GM18502 (cell line): ENCODE data around the gene PTPRR.

Experiments used
- ATAC-seq: cut with Tn5 transposase; IDR thresholded peaks from one replicate; pipeline ENCODE4 v1.9.1; 2021; ENCODE audit warnings: mild to moderate bottlenecking; ENCODE audit not compliant: unreplicated experiment, poor library complexity

The PTPRR gene

GRCh38 chr12:70919176-70919575 lies 1.4 kb downstream of the PTPRR start:
- no peak for ATAC-seq

DNA sequence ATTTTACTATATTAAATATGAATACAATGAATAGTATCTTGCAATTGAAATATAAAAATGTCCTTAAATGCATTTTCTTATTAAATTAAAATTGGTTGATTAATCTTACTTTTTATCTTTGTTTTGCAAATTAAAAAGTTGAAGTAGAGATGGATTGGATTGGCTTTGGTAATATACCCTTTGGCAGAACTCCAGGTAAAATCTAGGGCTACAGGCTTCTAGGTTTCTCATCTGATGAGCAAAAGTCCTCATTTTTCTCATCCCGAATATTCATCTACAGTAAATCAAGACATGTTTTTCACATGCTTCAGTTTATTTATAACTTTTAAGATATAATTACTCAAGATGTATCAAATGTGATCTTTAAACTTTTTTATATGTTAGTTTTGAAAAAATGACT lies 2.2 kb downstream of the PTPRR start:
- no peak for ATAC-seq

DNA sequence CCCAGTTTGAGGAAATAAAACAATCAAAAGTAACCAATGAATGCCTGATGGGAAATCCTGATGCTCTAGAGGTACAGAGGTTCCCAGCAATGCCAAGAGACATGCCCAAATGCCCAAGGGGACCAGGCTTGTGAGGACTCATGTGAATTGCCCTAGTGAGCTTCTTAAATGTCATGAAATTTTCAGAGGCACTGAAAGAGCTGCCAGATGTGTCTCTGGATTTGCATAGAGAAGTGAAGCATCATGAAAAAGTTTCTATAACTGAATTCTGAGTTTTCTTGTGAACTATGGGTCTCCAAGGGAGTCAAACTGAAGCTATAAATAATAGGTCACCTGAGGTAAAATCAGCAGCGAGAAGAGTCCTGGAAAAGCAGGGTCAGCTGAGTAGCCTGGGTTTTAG lies 9.9 kb downstream of the PTPRR start:
- ATAC-seq: no peak

DNA sequence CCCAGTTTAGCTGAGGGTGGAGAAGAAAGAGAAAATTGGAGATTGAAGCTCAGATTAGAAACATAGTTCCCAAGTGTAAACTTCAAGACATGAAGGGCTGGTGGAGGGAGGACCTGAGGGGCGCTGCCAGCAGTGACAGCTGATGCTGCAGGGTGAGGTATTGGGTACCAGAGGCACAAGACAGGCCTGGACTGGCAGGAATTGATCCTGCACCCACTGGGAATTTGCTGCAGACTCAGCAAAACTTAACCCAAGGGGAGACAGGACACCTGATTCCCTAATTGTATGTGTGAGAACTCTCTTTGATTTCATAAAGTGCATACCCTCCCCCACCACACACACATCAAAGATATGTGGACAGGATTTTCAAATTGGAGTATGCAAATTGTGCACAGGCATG lies 11.6 kb downstream of the PTPRR start:
- ATAC-seq: no peak

DNA sequence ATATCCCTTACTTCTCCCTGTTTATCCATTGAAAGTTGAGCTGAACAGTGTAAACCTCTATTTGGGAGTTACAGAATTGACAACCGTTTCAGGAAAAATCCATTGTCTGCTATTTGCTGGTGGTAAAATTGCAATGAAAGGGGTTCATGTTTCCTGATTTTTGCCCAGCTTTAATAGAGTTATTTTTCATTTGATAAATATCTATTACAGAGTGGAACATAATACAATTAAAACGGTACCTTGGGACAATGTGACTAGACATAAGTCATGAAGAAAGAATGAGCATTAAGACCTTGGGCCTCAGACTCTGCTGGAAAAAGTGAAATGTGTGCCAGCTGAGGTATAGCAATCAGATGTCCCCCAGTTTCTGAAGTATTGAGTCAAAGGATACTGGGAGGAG lies 13.1 kb downstream of the PTPRR start:
- ATAC-seq: no peak

DNA sequence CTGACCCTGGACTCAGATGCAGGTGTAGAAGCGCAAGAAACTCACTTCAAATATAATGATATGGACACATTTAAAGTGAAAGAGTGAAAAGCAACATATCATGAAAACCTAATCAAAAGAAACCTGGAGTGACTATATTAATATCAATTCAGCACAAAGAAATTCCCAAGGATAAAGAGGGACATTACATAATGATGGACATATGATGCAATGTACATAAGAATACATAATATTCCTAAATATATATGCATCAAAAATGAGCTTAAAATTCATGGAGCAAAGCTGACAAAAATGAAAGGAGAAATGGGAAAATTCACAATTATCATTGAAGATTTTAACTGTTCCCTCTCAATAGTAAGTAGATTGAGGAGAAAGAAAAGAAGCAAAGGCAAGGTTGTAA lies 24.6 kb downstream of the PTPRR start:
- ATAC-seq: no peak

DNA sequence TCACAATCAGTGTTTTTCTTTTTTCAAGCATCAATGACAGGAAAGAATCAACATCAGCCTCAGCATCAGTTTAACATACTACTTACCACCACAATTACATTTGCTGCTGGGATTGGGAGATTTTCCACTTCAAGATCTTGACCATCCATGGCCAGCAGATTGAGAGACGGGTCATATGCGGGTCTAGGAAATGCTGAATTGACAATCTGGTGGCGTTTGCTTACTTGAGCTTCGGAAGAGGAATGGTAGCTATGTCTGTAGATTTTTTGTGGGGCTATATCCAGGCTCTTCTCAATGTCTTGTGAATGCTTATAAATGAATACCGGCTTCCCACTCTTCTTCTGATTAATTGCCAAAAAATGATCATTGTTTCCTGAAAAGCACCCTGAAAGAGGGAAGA lies 27.9 kb downstream of the PTPRR start:
- ATAC-seq: no peak

DNA sequence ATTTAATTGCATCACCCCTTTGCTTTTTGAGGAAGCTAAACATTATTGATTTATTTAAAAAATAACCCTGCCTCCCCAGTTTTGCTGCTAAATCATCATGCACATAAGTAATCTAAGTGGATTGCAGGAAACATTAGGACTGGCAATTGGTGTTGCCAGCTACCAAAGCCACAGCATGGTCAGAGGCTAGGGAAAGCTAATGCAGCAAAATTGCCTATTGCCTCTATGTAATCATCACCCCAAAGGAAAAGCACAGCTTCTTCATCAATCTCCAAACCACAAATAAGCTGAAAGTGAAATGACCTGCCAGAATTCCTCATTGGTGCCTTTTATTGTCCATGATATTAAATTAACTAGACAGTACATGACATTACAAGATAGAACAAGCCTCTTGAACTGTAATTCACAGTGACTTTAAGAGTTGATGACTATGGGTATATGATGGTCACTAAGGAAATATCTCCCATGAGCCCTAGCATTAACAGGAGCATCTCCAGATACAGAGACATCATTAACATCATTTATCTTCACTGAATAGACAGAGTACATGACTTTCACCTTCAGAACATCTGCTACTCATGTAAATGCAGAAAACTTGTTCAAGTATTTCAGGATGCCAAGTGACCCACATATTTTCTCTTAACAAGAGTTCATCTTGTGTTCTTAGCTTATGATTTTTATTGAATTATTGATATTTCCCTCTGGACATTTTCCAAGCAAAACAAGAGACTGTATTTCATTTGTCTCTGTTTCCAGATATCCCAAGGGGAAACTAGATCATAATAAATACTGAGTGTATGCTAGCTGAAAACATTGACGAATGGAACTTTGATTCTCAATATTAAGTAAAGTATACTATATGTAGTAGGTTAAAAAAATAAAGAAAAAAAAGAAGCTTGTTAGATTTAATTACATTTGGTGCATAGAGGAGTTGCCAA lies 29.4 kb downstream of the PTPRR start:
- no peak for ATAC-seq

DNA sequence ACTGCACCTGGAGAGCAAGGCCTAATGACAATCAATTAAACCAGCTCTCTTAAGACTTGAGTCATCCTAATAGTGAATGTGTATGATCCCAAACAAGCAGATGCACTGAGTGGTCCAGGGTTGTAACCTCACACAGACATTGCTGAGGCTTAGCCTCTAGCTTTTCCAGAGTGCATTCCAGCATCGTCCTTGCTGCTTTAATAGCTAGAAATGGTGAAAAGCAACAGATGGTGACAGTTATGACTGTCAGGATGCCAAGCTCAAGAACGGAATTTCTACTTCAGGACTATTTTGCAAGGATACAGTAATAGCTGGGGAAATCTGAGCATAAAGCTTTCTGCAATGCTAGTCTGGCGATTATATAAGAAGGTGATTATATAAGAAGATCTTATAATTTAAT lies 34.6 kb downstream of the PTPRR start:
- ATAC-seq: no peak

- no peak for ATAC-seq
Measured at GRCh38 chr12:70883855-70884254, 36.7 kb downstream of the PTPRR start.

DNA sequence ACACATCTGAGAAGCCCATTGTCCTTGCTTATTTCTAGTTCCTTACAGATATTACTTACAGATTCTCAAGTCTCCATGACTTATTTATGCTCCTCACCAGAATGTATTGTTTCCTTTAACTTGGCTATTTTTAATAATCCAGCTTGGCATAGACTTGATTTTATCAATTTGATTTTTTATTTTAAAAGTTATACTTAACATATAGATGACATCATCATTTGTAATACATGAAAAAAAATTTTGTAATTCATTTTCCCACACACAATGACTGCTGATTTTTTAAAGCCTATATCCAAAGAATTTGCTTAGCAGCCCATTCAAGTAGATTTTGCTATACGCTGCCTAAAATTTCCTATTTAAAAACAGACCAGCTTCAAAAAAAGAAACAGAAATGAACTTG lies 39.8 kb downstream of the PTPRR start:
- no peak for ATAC-seq

DNA sequence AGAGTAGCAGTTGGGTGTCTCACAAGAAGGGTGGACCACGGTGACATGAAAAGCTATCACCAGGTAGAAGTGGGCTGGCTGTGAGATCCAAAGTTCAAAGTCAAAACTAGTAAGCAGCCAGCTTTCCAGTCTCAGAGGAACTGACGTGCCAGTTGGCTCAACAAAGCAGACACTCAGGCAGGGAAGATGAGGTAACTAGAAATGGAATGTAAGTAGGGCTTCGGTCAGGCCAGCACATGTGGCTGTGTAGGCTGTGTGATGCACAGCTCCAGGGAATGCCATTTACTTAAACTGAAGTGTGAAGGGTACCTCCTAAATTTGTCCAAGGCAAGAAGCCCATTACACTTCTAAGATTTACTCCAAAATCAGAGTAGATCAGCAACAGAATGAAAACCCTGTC lies 43.6 kb downstream of the PTPRR start:
- ATAC-seq: no peak

GRCh38 chr12:70875628-70876027 lies 44.9 kb downstream of the PTPRR start:
- ATAC-seq: no peak

DNA sequence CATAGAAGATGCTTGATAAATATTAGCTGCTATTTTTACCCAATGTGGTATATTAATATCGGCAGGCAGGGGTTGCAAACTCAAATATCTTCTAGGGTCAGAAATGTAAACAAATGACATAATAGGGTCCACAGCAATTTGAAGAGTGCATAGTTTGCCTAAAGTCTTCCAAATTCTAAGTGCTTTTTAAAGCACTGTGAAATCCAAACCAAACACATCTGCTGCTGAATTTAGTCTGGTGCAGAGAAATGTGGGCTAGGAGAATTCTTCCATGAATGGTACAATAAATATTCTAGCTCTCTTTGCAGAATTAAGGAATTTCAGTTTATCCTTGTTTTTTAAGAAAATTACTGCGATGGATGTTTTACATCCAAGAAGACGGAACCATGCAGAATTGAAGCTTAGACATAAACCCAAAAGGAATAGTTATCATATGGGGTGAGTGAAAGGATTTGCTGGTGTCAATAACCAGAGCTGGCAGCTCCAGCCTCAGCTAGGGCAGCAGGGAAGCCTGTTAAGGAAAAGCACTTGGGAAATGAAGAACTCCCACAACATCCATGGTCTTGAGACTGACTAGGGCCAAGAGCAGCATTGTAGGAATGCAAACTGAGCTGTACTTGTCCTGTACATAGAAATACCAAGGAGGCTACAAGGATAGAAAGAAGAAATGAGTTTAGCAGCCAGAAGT lies 65.5 kb downstream of the PTPRR start:
- ATAC-seq: no peak

- no peak for ATAC-seq
Measured at GRCh38 chr12:70854138-70854537, 66.4 kb downstream of the PTPRR start.

DNA sequence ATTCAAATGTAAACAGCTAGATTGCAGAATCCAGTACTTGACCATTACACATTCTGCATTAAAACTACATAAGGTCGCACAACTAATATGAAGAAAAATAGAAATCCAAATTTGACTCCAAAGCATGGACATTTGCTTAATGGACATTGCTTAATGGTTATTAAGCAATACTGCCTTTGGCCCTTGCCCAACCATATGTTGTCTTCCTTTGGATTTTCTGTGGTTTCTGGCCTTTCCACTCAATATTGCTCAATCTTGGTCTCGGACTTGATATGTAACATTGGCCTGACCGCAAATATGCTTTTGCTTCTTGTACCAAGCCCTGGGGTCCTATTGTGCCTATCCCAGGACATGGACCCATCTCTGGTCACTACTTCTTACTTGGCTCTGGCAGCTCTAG lies 67.2 kb downstream of the PTPRR start:
- no peak for ATAC-seq

DNA sequence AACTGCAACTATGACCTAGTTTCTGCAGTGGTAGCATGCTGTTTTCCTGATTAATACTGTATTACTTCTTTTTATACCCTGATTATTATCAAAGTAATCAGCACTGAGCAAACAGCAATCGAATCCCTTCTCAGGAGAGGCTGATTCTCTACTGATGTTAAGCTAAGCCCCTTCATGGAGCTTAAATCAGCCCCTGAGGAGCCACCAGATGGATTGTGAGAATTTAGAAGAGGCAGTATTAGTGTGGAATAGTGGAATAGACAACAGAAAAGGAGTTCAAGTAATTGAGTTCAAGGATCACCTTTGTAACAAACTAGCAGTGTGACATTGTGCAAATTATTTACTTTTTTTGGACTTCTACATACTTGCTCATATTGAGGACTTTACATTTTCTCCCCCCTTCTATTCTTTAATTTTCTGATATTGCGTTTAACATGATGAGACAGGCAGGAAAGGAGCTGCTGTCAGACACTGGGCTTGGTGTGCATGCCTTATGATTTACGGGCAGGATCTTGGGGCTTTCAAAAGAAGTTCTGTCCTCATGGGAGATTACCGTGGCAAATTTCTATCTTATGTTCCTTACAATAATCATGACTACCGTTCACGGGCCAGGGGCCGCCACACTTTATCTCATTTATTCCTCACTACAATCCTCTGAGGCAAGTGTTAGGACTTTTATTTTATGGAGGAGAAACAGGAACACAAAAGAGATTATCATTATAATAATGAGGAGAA lies 68.0 kb downstream of the PTPRR start:
- ATAC-seq: no peak

DNA sequence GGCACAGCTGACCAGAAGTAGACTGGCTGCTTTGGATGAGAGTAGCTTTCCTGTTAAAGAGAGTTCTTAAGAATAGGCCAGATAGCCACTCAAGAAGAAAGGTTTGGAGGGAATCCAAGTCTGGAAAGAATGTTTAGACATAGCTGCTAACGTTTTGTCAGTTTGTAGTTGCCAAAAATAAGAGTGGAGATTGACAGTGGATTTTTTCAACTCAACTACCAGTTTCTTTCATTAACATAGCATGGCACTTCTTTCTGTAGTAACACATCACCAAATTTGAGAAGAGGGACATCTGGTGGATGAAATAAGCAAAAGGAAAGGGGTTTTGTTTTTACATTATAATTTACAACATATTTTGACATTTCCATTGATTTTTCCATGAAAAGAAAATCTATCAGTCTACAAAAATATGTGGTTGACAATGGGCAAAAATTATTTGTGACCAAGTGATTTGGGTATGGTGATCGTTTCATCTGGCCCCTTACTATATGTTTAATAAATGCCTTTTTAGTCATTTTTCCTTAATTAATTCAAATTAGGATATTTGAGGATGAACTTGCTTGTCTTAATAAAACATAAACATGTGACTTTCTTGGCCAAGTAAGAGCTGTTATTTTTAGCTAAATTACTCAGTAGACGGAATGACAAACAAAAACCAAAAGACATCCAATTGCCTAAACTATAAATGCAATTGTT lies 71.1 kb downstream of the PTPRR start:
- no peak for ATAC-seq

GRCh38 chr12:70847871-70848270 lies 72.7 kb downstream of the PTPRR start:
- no peak for ATAC-seq

DNA sequence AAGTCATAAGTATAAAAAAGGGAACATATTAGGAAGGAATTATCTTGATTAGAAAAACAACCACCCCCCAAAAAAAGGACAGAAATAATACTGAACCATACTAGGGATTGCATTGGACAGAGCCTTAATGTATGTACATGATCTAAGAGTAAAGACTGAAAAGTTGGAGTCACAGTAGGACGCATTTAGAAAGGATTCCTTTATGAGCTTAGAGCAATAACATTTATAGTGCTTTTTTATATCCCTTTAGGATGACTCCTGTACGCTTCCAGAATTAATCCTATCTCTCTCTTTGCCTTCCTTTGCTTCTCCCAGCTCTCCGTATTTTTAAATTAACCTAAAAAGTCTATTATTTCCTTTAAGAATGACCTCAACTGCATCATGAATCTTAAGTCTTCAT lies 75.3 kb downstream of the PTPRR start:
- ATAC-seq: no peak

GRCh38 chr12:70843363-70843762 lies 77.2 kb downstream of the PTPRR start:
- no peak for ATAC-seq
